Measurements from ENCODE around the gene RGS9.
A peak's percentile ranks its signal among the peaks of the same experiment; 100 is the strongest.
"Not testable (repeated sequence)": the region's sequence is repeated elsewhere in the genome, so short reads cannot be mapped to it uniquely, and the experiment has no call there.

RGS9 gene

GRCh38 chr17:65137021-65137939, at the start of gene RGS9:
Gene RGS9 (plus strand): TSS chr17:65137370. CDS start chr17:65137541, 171 bp downstream.
- H3K36me3 Mint-ChIP-seq, result peaks cover 2% of the 10 kb centered on the region
- H3K4me1 Mint-ChIP-seq, result peaks cover 18% of the 10 kb centered on the region
- H3K27ac Mint-ChIP-seq, result peak within 1 kb of the TSS; percentile 72
- H3K9me3 Mint-ChIP-seq, result no peaks in the 10 kb centered on the region
- peak within 1 kb of the TSS; percentile 87 for H3K4me3 Mint-ChIP-seq
- peaks cover 10% of the 10 kb centered on the region for H3K27me3 Mint-ChIP-seq

GRCh38 chr17:65088621-65089360, 48.4 kb upstream of the RGS9 start:
- Mint-ChIP-seq H3K36me3 (peaks cover 7% of the 10 kb centered on the region), H3K27ac (no peak overlapping the region), H3K4me3 (no peak overlapping the region), H3K27me3 (no peaks in the 10 kb centered on the region), H3K4me1 (no peaks in the 10 kb centered on the region), H3K9me3 (no peaks in the 10 kb centered on the region)

- Mint-ChIP-seq H3K27ac (no peak overlapping the region), H3K27me3 (no peaks in the 10 kb centered on the region), H3K4me1 (peaks cover 8% of the 10 kb centered on the region), H3K36me3 (peaks cover 4% of the 10 kb centered on the region), H3K4me3 (no peak overlapping the region), H3K9me3 (no peaks in the 10 kb centered on the region)
Observed at GRCh38 chr17:65092262-65092661, 44.9 kb upstream of the RGS9 start.

- H3K36me3 Mint-ChIP-seq, H3K27ac Mint-ChIP-seq, H3K4me3 Mint-ChIP-seq, H3K9me3 Mint-ChIP-seq, H3K27me3 Mint-ChIP-seq, H3K4me1 Mint-ChIP-seq: not testable (repeated sequence)
Observed at GRCh38 chr17:65092721-65093356, 44.3 kb upstream of the RGS9 start.

- H3K4me3 Mint-ChIP-seq, result no peak overlapping the region
- peaks cover 8% of the 10 kb centered on the region for H3K4me1 Mint-ChIP-seq
- no peak overlapping the region for H3K27ac Mint-ChIP-seq
- H3K9me3 Mint-ChIP-seq, result no peaks in the 10 kb centered on the region
- H3K27me3 Mint-ChIP-seq, result no peaks in the 10 kb centered on the region
- peaks cover 4% of the 10 kb centered on the region for H3K36me3 Mint-ChIP-seq
Observed at GRCh38 chr17:65093930-65094329, 43.2 kb upstream of the RGS9 start.

- H3K4me1 Mint-ChIP-seq, result peaks cover 21% of the 10 kb centered on the region
- no peak overlapping the region for H3K4me3 Mint-ChIP-seq
- no peak overlapping the region for H3K27ac Mint-ChIP-seq
- peaks cover 3% of the 10 kb centered on the region for H3K36me3 Mint-ChIP-seq
- H3K27me3 Mint-ChIP-seq, result no peaks in the 10 kb centered on the region
- H3K9me3 Mint-ChIP-seq, result no peaks in the 10 kb centered on the region
Observed at GRCh38 chr17:65095465-65095864, 41.7 kb upstream of the RGS9 start.

GRCh38 chr17:65096382-65096781, 40.8 kb upstream of the RGS9 start:
- H3K9me3 Mint-ChIP-seq, H3K27me3 Mint-ChIP-seq, H3K36me3 Mint-ChIP-seq, H3K27ac Mint-ChIP-seq, H3K4me3 Mint-ChIP-seq: not testable (repeated sequence)
- H3K4me1 Mint-ChIP-seq, result peaks cover 26% of the 10 kb centered on the region

- peaks cover 26% of the 10 kb centered on the region for H3K4me1 Mint-ChIP-seq
- no peak overlapping the region for H3K4me3 Mint-ChIP-seq
- no peaks in the 10 kb centered on the region for H3K9me3 Mint-ChIP-seq
- H3K27me3 Mint-ChIP-seq, result no peaks in the 10 kb centered on the region
- H3K36me3 Mint-ChIP-seq, result no peaks in the 10 kb centered on the region
- H3K27ac Mint-ChIP-seq, result no peak overlapping the region
Observed at GRCh38 chr17:65097110-65097509, 40.1 kb upstream of the RGS9 start.

- H3K4me1 Mint-ChIP-seq, result peaks cover 26% of the 10 kb centered on the region
- no peaks in the 10 kb centered on the region for H3K9me3 Mint-ChIP-seq
- H3K27me3 Mint-ChIP-seq, result no peaks in the 10 kb centered on the region
- peak overlapping the region; percentile 86 for H3K4me3 Mint-ChIP-seq
- no peaks in the 10 kb centered on the region for H3K36me3 Mint-ChIP-seq
- no peak overlapping the region for H3K27ac Mint-ChIP-seq
Observed at GRCh38 chr17:65099475-65099874, 37.7 kb upstream of the RGS9 start.

GRCh38 chr17:65099941-65100315, 37.2 kb upstream of the RGS9 start:
- H3K36me3 Mint-ChIP-seq, result no peaks in the 10 kb centered on the region
- H3K4me1 Mint-ChIP-seq, result peaks cover 26% of the 10 kb centered on the region
- peak overlapping the region; percentile 87 for H3K27ac Mint-ChIP-seq
- H3K27me3 Mint-ChIP-seq, result no peaks in the 10 kb centered on the region
- H3K9me3 Mint-ChIP-seq, result no peaks in the 10 kb centered on the region
- peak overlapping the region; percentile 86 for H3K4me3 Mint-ChIP-seq

GRCh38 chr17:65100316-65101140, 36.6 kb upstream of the RGS9 start:
- peak overlapping the region; percentile 87 for H3K27ac Mint-ChIP-seq
- H3K36me3 Mint-ChIP-seq, result no peaks in the 10 kb centered on the region
- H3K9me3 Mint-ChIP-seq, result no peaks in the 10 kb centered on the region
- no peaks in the 10 kb centered on the region for H3K27me3 Mint-ChIP-seq
- H3K4me3 Mint-ChIP-seq, result peak overlapping the region; percentile 86
- H3K4me1 Mint-ChIP-seq, result peaks cover 26% of the 10 kb centered on the region

GRCh38 chr17:65101371-65101770, 35.8 kb upstream of the RGS9 start:
- Mint-ChIP-seq H3K4me3 (peak overlapping the region; percentile 39), H3K9me3 (no peaks in the 10 kb centered on the region), H3K27me3 (no peaks in the 10 kb centered on the region), H3K27ac (no peak overlapping the region), H3K4me1 (peaks cover 19% of the 10 kb centered on the region), H3K36me3 (no peaks in the 10 kb centered on the region)

- Mint-ChIP-seq H3K27ac (no peak overlapping the region), H3K27me3 (no peaks in the 10 kb centered on the region), H3K4me1 (peaks cover 18% of the 10 kb centered on the region), H3K9me3 (no peaks in the 10 kb centered on the region), H3K36me3 (no peaks in the 10 kb centered on the region), H3K4me3 (no peak overlapping the region)
Observed at GRCh38 chr17:65102235-65102634, 34.9 kb upstream of the RGS9 start.

- Mint-ChIP-seq H3K27me3 (no peaks in the 10 kb centered on the region), H3K27ac (no peak overlapping the region)
Observed at GRCh38 chr17:65102788-65103187, 34.4 kb upstream of the RGS9 start.

GRCh38 chr17:65103431-65103830, 33.7 kb upstream of the RGS9 start:
- Mint-ChIP-seq H3K9me3 (no peaks in the 10 kb centered on the region), H3K36me3 (no peaks in the 10 kb centered on the region), H3K4me3 (no peak overlapping the region), H3K27ac (no peak overlapping the region), H3K4me1 (peaks cover 18% of the 10 kb centered on the region), H3K27me3 (no peaks in the 10 kb centered on the region)

More at GRCh38 chr17:65102788-65103187, 34.4 kb upstream of the RGS9 start:
- no peaks in the 10 kb centered on the region for H3K36me3 Mint-ChIP-seq
- peaks cover 18% of the 10 kb centered on the region for H3K4me1 Mint-ChIP-seq
- H3K9me3 Mint-ChIP-seq, result no peaks in the 10 kb centered on the region
- H3K4me3 Mint-ChIP-seq, result no peak overlapping the region

Measured in activated naive CD4-positive, alpha-beta T cell treated with anti-CD3 and anti-CD28 coated beads, Interleukin-2, amount 50 U/mL, for 24 hours (primary cell).